ENCODE measurements around the gene ROBO1. TPM values are rescaled to one million over a fixed set of nuclear protein-coding genes. Genes with fewer than 3 reads are reported as not detected.

The ROBO1 gene
- total and polyA plus RNA-seq, 2 of the 8 experiments (the other 6 are each of a cell fraction or from before 2014, with no cell fraction given), result 51.4 to 91.0 TPM

DNA sequence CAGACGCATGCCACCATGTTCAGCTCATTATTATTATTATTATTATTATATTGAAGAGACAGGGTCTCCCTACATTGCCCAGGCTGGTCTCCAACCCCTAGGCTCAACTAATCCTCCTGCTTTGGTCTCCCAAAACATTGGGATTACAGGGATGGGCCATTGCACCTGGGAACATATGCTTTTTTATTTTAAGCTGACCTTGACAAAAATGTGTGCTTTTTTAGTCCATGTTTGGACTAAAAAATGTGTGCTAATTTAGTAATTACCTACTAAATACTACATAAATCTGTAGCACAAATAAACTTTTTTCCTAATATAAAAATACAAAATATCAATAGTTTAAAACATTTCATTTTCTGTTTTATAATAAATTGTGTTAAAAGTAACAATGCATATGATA lies 693.2 kb downstream of the ROBO1 start:
- Histone ChIP-seq H3K23ac (ENCODE audit: insufficient read length) (no peak overlapping the region), H3K27ac (ENCODE audit: low read depth, low read length) (no peak overlapping the region), H2BK20ac (ENCODE audit: low read length) (no peak overlapping the region), H3K9ac (replicated peaks in 1 of 4; ENCODE audit: extremely low read depth in 1 of 4, low read depth in 3 of 4, low read length in 3 of 4) (no peak overlapping the region), H3K9me3 (ENCODE audit: insufficient read depth in 2 of 2, low read depth in 1 of 2, low read length in 1 of 2) (no peaks in the 10 kb centered on the region), H3K79me2 (ENCODE audit: control insufficient read depth in 1 of 2, insufficient read depth in 2 of 2, low read length in 2 of 2) (no peaks in the 10 kb centered on the region), H3K4ac (replicated peaks; ENCODE audit: insufficient read length, low read depth, low read length) (no peak overlapping the region), H2BK15ac (ENCODE audit: low read length) (no peak overlapping the region), H4K91ac (replicated peaks; ENCODE audit: insufficient read length, low read length) (no peak overlapping the region), H3K4me2 (ENCODE audit: insufficient read depth in 1 of 2, low read depth in 2 of 2, low read length in 2 of 2) (no peak overlapping the region), H3K27me3 (replicated peaks in 1 of 4; ENCODE audit: control insufficient read depth in 3 of 4, extremely low read depth in 1 of 4, insufficient read depth in 3 of 4, low read length in 3 of 4) (no peaks in the 10 kb centered on the region), H2BK5ac (ENCODE audit: low read depth, low read length) (no peak overlapping the region), H3K36me3 (ENCODE audit: control insufficient read depth in 2 of 4, insufficient read depth in 4 of 4, low read length in 3 of 4) (no peaks in the 10 kb centered on the region), H3K79me1 (ENCODE audit: low read depth, low read length) (no peaks in the 10 kb centered on the region), H2BK12ac (ENCODE audit: low read depth, low read length) (no peak overlapping the region), H3K56ac (replicated peaks; ENCODE audit: insufficient read length, low read depth, low read length) (no peak overlapping the region), H3K4me1 (replicated peaks in 1 of 4; ENCODE audit: control insufficient read depth in 3 of 4, insufficient read depth in 4 of 4, low read length in 3 of 4) (no peaks in the 10 kb centered on the region), H3K18ac (ENCODE audit: extremely low read depth, low read length) (no peak overlapping the region), H4K5ac (ENCODE audit: insufficient read length, low read depth, low read length) (no peak overlapping the region), H2AFZ (ENCODE audit: low read length) (no peak overlapping the region), H3K23me2 (ENCODE audit: low read depth, low read length) (no peaks in the 10 kb centered on the region; the same call in 1 of the 2 replicates), H4K20me1 (replicated peaks in 1 of 2; ENCODE audit: control insufficient read depth in 1 of 2, insufficient read depth in 2 of 2, low read length in 2 of 2) (no peaks in the 10 kb centered on the region), H4K8ac (ENCODE audit: extremely low read depth, insufficient read depth, low read length) (no peak overlapping the region), H3K14ac (ENCODE audit: insufficient read length) (no peak overlapping the region), H2BK120ac (replicated peaks; ENCODE audit: low read depth, low read length) (no peak overlapping the region), H3K4me3 (ENCODE audit: extremely low read depth in 1 of 4, insufficient read depth in 2 of 4, low read depth in 3 of 4, low read length in 4 of 4) (no peak overlapping the region), H2AK5ac (ENCODE audit: low read depth, low read length) (no peak overlapping the region)
- WGBS, 2 experiments (ENCODE audit: extremely low coverage in 1 of 2, insufficient coverage in 1 of 2, insufficient read length in 1 of 2, insufficient replicate concordance in 2 of 2, low coverage in 1 of 2, low lambda C conversion rate in 2 of 2, missing lambda C conversion rate in 1 of 2), result 85% methylated on average over 1 of the region's 1 CpG; no CpG with 5 or more reads in 1 of the 2 experiments
- ChIA-PET POLR2A (ENCODE audit: partially characterized antibody) (no interaction called here), CTCF (ENCODE audit: partially characterized antibody) (interaction anchor here (0.9 to 2.1 kb wide), 3 partner anchors 8 to 429 kb away, joined by 3 to 8 read pairs (median 4); no protein-coding TSS in a partner anchor)
- DNase-seq (ENCODE audit: low read depth in 1 of 2, low spot score in 2 of 2) (no peak), FAIRE-seq (no peak)
- no peak for TF ChIP-seq RNF2 (IDR thresholded peaks at IDR 0.05; ENCODE audit: borderline replicate concordance, low read depth, low read length, missing control alignments, poor library complexity, severe bottlenecking)
- no peak for TF ChIP-seq YY1 (IDR thresholded peaks at IDR 0.05; ENCODE audit: low read depth, low read length)
- no peak for TF ChIP-seq ZNF274 (IDR thresholded peaks at IDR 0.05; ENCODE audit: borderline replicate concordance, extremely low read depth, low read length)
- TF ChIP-seq HDAC6 (IDR thresholded peaks at IDR 0.05; ENCODE audit: low read depth, low read length), result no peak
- TF ChIP-seq FOSL1 (IDR thresholded peaks at IDR 0.05; ENCODE audit: insufficient read depth, low read depth, low read length), result no peak
